ENCODE data around the gene GREB1.

The GREB1 gene

GRCh38 chr2:11533278-11534070 lies at the start of gene GREB1:
Gene GREB1, plus strand, starts transcription at chr2:11534045. Its CDS starts 22,570 bp downstream, at chr2:11556615.
- DNase-seq, result no peak

- DNase-seq, result no peak
These were observed 45.0 kb upstream of the GREB1 start for GRCh38 chr2:11488809-11489208.

DNA sequence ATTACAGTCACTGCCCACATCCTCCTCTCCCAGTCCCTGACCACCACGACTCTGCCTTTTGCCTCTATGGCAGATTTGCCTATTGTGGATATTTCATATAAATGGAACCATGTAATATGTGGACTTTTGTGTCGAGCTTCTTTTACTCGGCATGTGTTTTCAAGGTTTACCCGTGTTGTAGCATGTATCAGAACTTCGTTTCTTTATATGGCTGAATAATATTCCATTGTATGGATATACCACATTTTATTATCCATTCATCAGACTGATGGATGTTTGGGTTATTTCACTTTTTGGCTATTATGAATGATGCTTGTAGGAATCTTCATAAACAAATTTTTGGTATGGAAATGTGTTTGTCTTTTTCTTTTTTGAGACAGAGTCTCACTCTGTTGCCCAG lies 43.7 kb upstream of the GREB1 start:
- DNase-seq, result no peak

- no peak for DNase-seq
These were observed 42.4 kb upstream of the GREB1 start for GRCh38 chr2:11491348-11491933.

DNA sequence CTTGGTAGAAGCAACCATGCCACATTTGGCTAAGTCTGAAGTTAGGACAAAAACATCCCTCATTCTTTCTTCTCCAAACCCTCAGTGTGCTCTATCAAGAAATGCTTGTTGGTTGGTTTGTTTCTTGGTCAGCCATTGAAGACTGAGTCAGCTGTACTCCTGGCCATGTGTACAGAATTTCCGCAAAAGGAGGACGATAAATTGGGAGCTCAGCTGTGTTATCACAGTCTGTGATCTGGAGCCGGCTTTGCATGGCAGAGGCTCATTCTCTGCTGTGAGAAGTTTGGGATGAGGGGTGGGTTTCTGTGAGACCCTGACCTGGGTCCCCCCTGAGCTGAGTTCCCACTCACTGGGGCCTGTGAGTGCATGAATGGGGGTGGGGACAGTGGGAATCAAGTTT lies 41.6 kb upstream of the GREB1 start:
- DNase-seq, result no peak

- no peak for DNase-seq
These were observed 41.1 kb upstream of the GREB1 start for GRCh38 chr2:11492720-11493119.

DNA sequence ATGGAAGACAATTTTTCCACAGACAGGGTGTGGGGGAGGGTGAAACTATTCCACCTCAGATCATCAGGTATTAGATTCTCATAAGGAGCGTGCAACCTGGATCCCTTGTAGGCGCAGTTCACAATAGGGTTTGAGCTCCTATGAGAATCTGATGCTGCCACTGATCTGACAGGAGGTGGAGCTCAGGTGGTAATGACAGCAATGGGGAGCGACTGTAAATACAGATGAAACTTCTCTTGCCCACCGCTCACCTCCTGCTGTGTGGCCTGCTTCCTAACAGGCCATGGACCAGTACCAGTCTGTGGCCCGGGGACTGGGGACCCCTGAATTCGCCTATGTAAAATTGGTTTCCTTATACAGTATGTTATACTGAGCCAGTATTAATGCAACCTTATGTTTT lies 40.6 kb upstream of the GREB1 start:
- no peak for DNase-seq

- DNase-seq, result no peak
These were observed 39.5 kb upstream of the GREB1 start for GRCh38 chr2:11494310-11494709.

DNA sequence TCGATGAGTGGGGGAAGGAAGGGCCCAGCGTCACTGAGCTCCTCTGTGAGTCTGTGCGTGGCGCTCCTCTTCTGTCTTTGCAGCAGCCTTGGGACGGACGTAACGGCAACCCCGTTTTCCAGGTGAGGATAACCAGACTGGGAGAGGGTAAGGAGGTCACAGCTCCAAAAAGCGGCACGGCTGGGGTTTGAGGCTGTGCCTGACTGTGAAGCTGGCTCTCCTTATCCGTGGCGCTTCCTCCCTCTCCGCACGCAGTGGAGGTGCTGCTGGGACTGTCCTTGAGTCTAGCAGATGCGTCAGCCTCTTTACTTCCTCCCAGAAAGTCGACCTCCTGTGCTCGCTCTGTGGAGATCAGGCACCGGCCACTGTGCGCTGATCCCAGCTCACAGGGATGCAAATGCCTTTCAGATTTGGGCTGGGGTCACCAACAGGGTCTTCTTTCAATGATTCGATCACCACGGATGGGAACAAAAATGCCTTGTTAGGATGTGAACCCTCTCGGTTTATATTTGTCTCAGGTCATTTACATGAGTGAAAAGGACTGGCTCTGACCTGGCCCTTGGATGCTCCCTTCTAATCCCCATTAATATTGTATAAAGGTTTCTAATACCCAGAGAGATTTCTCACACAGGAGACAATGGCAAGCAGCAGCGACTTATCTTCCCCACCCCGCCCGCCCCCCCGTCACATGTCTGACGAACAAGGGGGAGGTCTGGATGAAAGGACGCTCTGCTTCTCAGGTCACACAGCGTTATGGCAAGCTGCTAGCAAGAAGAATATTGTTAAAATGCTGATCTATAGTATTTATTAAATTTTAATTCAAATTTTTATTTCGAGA lies 37.8 kb upstream of the GREB1 start:
- no peak for DNase-seq

GRCh38 chr2:11498543-11499034 lies 35.3 kb upstream of the GREB1 start:
- DNase-seq, result no peak

GRCh38 chr2:11499081-11499743 lies 34.6 kb upstream of the GREB1 start:
- DNase-seq, result no peak

- no peak for DNase-seq
These were observed 33.0 kb upstream of the GREB1 start for GRCh38 chr2:11500702-11501303.

GRCh38 chr2:11502740-11503292 lies 31.0 kb upstream of the GREB1 start:
- DNase-seq, result no peak

- no peak for DNase-seq
These were observed 30.4 kb upstream of the GREB1 start for GRCh38 chr2:11503354-11503927.

DNA sequence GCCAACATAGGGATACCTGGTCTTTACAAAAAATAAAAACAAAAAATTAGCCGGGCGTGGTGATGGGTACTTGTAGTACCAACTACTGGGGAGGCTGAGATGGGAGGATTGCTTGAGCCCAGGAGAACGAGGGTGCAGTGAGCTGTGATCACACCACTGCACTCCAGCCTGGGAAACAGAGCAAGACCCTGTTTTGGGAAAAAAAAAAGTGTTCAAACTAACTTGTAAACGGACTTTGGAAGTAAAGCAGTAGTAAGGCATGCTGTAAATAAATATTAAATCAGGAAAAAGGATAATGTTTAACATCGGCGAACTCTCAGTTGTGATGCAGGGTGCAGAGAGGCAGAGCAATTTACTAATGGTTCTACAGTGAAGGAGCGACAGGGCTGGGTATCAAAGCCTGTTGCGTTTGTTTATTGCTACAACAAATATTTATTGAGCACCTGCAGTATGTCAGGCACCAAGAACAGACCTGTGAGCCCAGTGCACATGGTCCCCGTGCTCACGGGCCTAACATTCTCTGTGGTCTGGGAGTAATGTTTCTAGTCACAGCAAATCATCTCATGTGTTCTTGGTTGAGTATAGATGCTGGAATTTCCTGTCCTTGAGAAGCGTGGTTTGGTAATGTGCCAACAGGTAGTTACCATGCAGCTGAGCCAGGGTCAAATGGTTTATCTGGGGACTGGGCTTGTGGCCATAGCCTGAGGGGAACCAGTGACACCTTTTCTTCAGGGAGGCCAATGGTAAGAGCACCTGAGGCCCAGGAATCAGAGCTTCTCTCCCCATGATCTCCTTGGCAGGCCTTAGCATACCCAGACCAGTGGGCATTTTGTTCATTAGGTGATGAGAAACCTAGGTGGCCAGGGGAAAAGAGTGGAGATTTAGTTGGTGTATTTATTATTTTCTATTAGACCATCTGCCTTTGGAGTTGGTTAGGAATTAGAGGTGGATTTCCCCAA lies 27.9 kb upstream of the GREB1 start:
- DNase-seq, result no peak

DNA sequence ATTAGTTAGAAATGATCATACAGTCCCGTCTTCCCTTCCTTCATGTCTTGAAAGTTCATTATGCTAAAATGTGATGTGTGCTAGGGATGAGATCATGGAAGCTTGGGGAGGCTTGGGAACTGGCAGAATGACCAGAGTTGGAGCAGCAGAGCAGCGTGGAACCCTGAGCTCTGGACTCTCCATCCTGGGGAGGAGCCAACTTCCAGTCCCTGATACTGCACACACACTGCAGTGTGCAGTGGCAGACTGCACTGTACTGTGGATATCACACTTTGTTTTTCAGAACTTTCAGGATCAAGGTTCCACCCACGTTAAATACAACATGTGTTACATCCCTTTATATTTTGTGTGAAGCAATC lies 27.3 kb upstream of the GREB1 start:
- DNase-seq, result no peak

- no peak for DNase-seq
These were observed 26.3 kb upstream of the GREB1 start for GRCh38 chr2:11507517-11507916.

- DNase-seq, result no peak
These were observed 25.6 kb upstream of the GREB1 start for GRCh38 chr2:11508279-11508678.

- DNase-seq, result no peak
These were observed 24.0 kb upstream of the GREB1 start for GRCh38 chr2:11509657-11510360.

DNA sequence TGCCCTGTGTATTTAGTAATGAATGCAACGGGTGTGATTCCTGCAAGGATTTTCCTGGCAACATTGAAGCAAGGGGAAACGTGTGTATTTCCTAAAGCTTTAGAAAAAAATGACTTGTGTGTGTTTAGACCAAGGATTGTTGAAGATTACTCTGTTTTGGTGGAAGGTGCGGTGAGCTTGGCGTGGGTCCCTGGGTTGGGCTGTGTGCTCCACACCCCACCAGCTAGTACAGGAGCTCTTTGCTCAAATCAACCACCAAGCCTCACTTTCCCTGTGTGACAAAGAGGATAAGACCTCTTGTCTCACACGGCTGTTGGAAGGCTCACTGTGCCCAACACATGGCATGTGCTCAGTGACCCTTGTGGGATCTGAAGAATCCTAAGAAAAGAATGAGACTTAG lies 21.4 kb upstream of the GREB1 start:
- no peak for DNase-seq

Data from NCI-H2107 (cell line).